GM19240 (cell line): Measurements from ENCODE around the gene ZMIZ1.
A peak's percentile ranks its signal among the peaks of the same experiment; 100 is the strongest.
"Not testable (repeated sequence)": the region's sequence is repeated elsewhere in the genome, so short reads cannot be mapped to it uniquely, and the experiment has no call there.

Experiments
- DNase-seq: peaks from one replicate; pipeline ENCODE4 v3.0.0; 2011; ENCODE audit warnings: low spot score; ENCODE audit not compliant: insufficient read length

Gene ZMIZ1

GRCh38 chr10:79336739-79337138 is 268.0 kb downstream of the ZMIZ1 start:
- no peak for DNase-seq

- not testable (repeated sequence) for DNase-seq
Observed at GRCh38 chr10:79337783-79338469, 269.2 kb downstream of the ZMIZ1 start.

DNA sequence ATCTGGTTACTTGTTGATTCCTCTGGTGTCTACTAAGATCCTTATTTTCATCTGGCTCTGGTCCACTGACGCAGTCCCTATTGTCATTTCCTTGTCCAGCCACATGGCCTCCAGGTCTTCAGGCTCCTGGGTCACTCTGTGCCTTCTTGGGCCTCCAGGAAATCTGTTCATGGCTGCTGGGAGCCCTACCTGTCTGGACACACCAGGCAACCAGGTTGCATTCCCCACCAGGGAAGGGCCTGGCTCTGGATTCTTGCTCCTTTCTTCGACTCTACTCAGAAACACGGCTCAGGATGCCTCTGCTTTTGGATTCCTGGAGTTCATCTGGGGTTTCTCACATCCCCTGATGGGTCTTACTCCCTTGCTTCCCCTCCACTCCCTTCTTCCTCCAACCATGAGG is 270.5 kb downstream of the ZMIZ1 start:
- no peak for DNase-seq

DNA sequence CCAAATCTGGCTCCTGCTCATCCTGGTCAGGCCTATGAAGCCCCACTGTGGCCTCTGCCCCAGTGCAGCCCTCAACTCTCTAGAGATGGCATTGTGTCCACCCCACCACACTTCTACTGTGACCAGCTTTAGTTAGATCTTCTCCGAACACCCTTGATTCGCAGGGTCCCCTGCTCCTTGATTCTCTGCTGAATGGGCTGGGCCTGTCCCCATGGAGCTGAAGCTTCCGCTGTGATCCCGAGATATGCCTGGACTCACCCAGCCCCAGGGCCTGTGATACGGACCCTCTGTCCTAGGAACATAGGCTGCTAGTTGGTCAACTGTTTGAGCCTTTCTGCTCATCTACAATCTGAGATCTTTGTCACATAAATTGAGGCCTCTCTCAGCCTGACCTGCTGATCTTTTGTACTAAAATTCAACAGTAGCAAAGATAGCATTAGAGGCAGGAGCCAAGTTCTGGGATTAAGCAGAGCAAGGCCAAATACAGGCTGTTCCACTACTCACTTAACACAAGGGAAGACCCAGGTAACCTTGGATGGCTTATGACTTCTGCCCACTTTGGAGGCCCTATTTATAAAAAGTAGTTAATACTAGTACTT is 272.0 kb downstream of the ZMIZ1 start:
- no peak for DNase-seq

DNA sequence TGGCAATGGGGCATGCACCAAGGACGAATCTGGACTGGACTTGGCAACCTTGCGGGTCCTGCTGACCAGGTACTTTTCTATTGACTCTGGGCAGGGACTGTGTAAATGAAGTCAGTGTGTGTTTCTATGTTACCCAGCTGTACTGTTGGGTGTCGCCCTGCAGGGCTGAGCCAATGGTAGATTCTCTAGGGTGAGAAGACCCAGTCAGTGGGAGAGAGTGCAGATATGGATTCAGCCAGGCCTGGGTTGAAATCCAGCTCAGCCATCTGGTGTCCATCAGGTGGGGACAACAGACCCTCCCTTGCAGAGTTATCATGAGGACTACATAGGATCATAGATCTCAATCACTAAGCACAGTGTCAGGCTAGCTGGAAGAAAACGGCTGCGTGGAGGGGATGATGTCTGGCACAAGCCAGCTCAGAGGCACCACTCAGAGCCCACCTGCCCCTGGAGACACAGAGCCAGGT is 273.6 kb downstream of the ZMIZ1 start:
- no peak for DNase-seq

DNA sequence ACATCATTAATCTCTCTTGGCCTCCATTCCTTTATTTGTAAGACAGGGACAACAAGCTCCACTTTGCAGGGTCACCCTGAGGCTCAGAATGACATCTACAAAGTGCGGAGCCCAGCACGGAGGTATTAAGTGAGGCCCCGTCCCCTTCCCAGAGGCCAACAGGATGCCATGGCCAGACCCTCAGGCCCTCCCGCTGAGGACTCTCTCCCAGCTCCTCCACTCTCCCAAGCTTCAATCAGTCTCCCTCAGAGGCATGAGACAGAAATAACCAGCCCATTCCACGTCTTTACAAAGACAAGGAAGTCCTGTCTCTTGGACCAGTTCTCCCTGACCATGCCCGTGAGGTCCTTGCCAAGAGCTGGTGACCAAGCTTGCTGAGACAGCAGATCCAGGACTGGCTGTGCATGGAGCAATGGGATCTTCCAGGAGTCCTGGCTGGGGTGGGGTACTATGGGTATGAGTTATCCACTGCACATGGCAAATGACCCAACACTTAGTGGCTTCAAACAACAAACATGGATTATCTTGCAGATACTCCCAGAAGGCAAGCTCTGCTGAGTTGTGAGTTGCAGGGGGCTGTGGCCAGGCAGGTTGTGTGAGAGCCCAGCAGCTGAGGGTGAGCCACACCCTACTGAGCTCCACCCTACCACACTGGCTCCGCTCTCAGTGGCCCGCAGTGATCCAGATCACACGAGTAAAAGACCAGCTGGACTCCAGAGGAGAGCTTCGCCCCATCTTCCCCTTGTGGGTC is 274.2 kb downstream of the ZMIZ1 start:
- no peak for DNase-seq

- no peak for DNase-seq
Observed at GRCh38 chr10:79344502-79345195, 275.9 kb downstream of the ZMIZ1 start.

DNA sequence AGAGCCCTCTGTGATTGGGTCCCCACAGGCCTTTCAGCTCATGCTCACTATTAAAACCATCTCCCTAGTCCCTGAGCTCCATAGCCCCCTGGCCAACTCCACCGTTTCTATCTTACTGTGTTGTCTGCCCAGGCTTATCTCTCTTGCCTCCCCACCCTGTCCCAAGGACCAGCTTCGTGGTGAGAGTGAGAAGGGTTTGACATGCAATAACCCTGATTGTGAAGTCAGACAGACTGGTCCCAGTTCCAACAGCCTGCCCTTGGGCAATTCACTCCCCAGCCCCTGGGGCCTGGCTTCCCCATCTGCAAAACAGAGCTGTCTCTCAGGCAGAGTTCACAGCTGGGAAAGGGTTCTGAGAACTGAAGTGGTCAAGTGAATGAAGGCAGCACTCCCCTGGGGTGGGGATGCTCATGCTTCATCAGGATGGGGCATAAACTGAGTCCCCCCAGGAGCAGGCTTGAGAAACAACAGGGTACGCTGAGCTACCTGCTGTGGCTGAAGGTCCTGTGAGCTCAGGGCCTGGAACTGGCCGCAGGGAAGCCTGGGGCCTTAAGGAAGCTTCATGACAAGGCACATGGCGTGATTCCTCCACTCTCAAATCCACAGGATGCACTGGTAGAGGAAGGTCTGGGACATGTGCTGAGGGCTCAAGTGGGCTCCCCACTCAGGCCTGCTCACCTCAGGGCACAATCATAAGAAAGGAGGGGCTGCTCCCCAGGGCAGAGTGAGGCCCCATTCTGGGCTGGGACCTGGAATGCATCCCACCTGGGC is 276.7 kb downstream of the ZMIZ1 start:
- no peak for DNase-seq

GRCh38 chr10:79346012-79346340 is 277.2 kb downstream of the ZMIZ1 start:
- no peak for DNase-seq

DNA sequence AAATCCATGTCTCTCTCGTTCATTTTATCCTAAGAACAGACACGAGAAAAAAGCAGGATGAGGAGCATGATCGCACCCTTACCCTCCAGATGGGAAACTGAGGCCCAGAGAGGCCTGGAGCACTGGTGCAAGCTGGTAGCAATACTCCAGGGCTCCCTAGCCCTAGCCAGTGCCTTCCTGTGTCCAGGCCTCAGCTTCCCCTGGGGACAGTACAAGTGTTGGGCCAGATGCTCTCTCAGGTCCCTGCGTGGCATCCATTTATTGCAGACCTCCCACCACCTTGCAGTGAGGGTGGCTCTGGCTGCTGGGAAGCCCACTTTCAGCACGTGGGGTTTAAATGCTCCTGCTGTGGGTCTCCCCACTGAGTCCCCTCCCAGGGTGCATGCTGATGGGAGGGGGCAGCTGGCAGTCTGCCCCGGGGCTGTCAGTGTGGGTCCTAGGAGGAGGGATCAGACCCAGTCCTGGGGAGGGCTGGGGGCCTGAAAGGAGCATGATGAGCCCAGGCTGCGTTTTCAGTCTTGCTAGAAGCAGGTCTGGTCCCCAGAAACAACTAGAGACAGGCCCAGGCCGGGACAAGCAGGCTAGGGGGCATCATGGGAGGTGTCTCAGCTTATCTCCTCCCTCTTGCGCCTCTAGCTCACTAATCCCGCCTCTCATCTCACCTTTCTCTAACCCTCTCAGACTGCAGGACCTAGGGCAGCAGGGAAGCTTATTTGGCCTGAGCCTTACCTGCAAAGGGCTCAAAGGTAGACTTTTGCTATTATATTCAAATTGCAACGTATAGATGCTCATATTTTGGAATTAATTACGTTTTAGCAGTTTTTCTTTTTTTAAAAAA is 277.8 kb downstream of the ZMIZ1 start:
- DNase-seq = no peak

DNA sequence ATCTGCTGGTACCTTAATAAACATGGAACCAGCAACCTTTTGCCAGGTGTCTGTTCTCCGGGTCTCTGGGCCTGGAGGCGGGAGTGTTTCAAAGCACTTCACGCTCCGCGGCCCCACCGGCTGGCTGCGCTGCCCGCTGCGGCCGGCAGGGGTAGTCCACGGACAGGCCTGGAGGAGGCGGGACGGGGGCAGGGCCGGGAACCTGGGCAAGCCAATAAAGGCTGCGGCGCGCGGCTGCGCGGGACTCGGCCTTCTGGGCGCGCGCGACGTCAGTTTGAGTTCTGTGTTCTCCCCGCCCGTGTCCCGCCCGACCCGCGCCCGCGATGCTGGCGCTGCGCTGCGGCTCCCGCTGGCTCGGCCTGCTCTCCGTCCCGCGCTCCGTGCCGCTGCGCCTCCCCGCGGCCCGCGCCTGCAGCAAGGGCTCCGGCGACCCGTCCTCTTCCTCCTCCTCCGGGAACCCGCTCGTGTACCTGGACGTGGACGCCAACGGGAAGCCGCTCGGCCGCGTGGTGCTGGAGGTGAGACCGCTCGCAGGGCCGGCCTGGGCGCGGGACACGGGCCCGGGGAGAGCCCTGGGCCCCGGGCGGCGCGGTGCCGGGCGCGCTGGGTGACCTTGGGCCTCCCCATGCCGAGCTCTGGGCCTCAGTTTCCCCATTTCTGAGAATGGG is 278.6 kb downstream of the ZMIZ1 start, which contains the start of gene PPIF:
PPIF (plus strand) TSS at position 244 of the 668 bp plus-strand sequence; CDS start at position 324, 80 bp downstream.
- peak; percentile 78 for DNase-seq

DNA sequence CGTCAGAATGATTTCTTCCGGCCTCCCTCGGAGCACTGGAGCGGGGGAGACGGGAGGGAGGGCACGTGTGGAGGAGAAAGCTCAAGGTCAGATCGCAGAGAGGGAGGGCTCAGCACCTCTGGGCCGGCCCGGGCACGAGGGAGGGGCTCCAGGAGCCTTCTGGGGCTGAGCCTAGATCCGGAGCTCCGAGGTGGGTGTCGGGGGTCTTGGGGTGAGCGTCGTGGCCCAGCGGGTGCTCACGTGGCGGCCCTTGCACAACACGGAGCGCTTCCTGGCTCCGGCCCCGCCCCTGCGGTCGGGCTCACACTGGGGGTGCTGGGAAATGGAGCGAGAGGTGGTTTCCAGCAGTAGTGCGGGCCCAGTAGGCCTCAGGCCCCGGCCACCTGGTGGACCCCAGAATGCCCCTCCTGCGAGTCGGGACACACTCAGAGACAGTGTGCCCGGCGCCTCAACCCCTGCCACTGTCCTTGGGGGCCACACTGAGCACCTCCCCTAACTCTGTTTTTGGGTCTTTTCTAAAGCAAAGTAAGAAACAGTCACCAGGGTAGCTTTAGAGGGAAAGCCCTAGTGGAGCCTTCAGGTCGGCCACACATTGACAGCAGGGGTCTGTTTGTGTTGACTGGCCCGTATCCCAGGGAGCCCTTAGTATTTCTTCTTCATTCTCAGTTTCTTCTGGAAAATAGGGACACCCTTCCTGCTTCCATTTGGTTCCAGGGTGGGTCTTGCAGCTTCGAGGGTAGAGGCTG is 279.3 kb downstream of the ZMIZ1 start:
- peak; percentile 48 for DNase-seq

GRCh38 chr10:79348640-79348988 is 279.8 kb downstream of the ZMIZ1 start:
- DNase-seq = no peak

DNA sequence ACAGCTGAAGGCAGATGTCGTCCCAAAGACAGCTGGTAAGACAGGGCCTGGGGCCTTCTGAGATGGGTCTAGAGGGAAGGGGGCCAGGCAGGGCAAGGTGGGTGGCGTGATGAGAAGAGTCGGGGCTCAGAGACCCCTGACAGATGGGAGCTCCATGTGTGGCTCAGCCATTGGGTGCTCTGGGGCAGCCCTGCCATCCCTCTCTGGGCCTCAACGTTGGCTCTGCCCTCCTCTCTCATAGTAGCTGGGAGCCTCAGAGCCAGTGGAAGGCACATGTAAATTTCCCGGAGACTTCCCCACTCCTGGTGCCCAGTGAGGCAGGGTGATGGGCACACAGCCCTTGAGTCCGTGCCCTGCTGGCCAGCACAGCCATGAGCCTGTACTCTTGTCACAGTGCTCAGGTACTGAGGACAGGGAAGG is 280.3 kb downstream of the ZMIZ1 start:
- no peak for DNase-seq

DNA sequence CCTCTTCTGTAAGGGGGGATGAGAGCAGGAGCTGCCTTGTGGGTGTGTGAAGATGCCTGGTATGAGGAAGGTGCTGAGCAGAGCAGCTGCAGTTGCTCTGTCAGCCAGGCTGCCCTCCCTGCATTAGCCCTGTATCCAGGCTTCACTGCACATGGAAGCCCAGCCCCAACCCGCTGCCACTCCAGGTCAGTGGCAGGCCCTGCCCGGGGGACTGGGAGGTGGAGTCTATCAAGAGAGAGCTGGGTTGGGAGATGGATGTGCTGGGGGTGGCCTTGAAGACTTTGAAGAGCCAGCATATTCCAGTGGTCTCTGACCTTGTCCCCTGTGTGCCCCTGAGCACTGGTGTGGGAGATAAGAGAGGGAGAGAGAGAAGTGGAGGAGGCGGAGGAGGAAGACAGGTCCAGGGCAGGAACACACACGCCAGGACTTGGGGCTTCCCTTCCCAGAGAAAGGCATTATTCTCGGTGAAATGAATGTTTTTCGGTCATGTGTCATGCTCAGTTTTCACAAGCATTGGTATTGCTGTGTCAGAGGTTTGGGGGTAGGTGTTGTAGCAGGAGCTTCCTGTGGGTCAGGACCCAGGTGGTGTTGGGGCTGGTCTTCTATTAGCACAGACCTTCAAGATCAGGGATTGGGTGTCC is 281.1 kb downstream of the ZMIZ1 start:
- DNase-seq = no peak

DNA sequence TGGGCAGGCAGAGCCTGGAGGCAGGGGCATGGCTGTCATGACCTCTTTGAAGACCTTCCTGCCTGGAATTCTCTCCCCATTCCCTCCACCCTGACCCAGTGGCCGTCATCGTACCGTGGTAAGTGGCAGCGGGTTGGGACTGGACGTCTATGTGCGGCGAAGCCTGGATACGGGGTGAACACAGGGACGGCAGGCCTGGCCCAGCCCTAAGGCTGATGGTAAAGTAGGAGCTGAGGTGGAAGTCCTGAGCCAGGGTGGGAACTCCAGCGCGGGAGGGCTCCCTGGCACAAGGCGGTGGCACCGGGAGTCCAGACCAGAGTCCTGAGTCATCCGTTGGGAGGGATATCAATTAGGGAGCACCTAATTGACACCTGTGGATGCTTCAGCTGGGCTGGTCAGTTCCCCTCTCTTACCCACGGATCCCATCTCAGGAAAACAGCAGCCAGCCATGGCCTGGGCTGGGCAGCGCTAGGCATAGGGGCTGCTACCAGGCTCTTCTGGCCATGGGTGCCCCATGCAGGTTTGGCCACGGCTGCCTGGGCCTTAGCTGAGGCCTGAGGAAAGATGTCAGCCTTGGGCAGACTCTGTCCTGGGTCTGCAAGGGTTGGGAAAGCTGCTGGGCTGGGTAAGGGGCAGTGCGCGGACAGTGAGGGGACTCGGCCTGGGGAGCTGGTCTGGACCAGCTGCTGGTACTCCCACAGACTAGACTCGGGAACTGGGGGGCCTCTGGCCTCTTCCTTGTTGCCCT is 281.8 kb downstream of the ZMIZ1 start:
- no peak for DNase-seq

GRCh38 chr10:79351332-79351731 is 282.6 kb downstream of the ZMIZ1 start:
- no peak for DNase-seq
